PC-3 (cell line): ENCODE measurements around the gene KRTAP4-4. TPM values are rescaled to one million over a fixed set of nuclear protein-coding genes. Genes with fewer than 3 reads are reported as not detected.
"Not testable (repeated sequence)": the region's sequence is repeated elsewhere in the genome, so short reads cannot be mapped to it uniquely, and the experiment has no call there.

Experiments
- ATAC-seq: fragments of 200-7000 bp; cut with Tn5 transposase; 2 replicates; pipeline ENCODE4 v1.9.1; 2020; ENCODE audit warnings: mild to moderate bottlenecking, moderate library complexity
- BruUV-seq: library from RNA; stranded (reverse); fragments of 400-500 nt; replicated peaks from 2 replicates; lab custom pipeline; 2021; lab: Mats Ljungman, UMichigan
- CTCF ChIA-PET: fragments of 300-600 bp; sonication (Branson Sonifier 250); formaldehyde crosslinking; loops from one replicate; lab custom pipeline; 2022; ENCODE audit warnings: antibody characterized with exemption; lab: Charles Lee
- POLR2A ChIA-PET: fragments of 300-600 bp; sonication (Branson Sonifier 250); formaldehyde crosslinking; loops from one replicate; lab custom pipeline; 2022; ENCODE audit warnings: antibody characterized with exemption; ENCODE audit not compliant: unreplicated experiment; lab: Charles Lee
- DNase-seq: peaks from one replicate; pipeline ENCODE4 v3.0.0-alpha.2; 2015
- H2AFZ ChIP-seq: fragments of 300-600 bp; sonication (generic); 2 replicates; pipeline ENCODE4 v1.6.0; 2016; ENCODE audit warnings: antibody characterized with exemption, low read length
- H3F3A ChIP-seq: fragments of 300-600 bp; sonication (generic); one replicate; pipeline ENCODE4 v1.6.0; 2017; ENCODE audit warnings: antibody characterized with exemption, low read length, control low read depth, mild to moderate bottlenecking; ENCODE audit not compliant: unreplicated experiment
- H3K27ac ChIP-seq: fragments of 300-600 bp; sonication (generic); 2 replicates; pipeline ENCODE4 v1.5.1; 2016; ENCODE audit warnings: mild to moderate bottlenecking, low read length
- H3K27me3 ChIP-seq: fragments of 300-600 bp; sonication (generic); 2 replicates; pipeline ENCODE4 v1.6.1; 2016; ENCODE audit warnings: low read length, mixed read lengths
- H3K36me3 ChIP-seq: fragments of 300-600 bp; sonication (generic); 2 replicates; pipeline ENCODE4 v1.6.1; 2016; ENCODE audit warnings: low read depth, mixed run types, low read length, mixed read lengths
- H3K4me1 ChIP-seq: fragments of 300-600 bp; sonication (generic); 2 replicates; pipeline ENCODE4 v1.5.1; 2016; ENCODE audit warnings: low read length; ENCODE audit not compliant: insufficient read depth
- H3K4me2 ChIP-seq: fragments of 300-600 bp; sonication (generic); 2 replicates; pipeline ENCODE4 v1.6.0; 2016; ENCODE audit warnings: low read length
- H3K4me3 ChIP-seq: fragments of 300-600 bp; sonication (generic); 2 replicates; pipeline ENCODE4 v1.5.1; 2016; ENCODE audit warnings: mild to moderate bottlenecking, low read length, mixed read lengths
- H3K79me2 ChIP-seq: fragments of 300-600 bp; sonication (generic); 2 replicates; pipeline ENCODE4 v1.6.1; 2017; ENCODE audit warnings: low read length, mixed read lengths
- H3K9ac ChIP-seq: fragments of 300-600 bp; sonication (generic); 2 replicates; pipeline ENCODE4 v1.6.0; 2016; ENCODE audit warnings: mild to moderate bottlenecking, low read length
- H3K9me2 ChIP-seq: fragments of 300-600 bp; sonication (generic); replicated peaks from 2 replicates; pipeline ENCODE4 v1.6.1; 2016; ENCODE audit warnings: mixed run types, low read length, mixed read lengths
- H3K9me3 ChIP-seq: fragments of 300-600 bp; sonication (generic); 2 replicates; pipeline ENCODE4 v1.6.1; 2016; ENCODE audit warnings: low read length, mixed read lengths
- H4K20me1 ChIP-seq: fragments of 300-600 bp; sonication (generic); 2 replicates; pipeline ENCODE4 v1.6.1; 2016; ENCODE audit warnings: low read length, mixed read lengths
- CTCF ChIP-seq: fragments of 300-600 bp; sonication (generic); conservative IDR thresholded peaks from 2 replicates; pipeline ENCODE4 v1.5.1; 2017; ENCODE audit warnings: antibody characterized with exemption, low read depth, mild to moderate bottlenecking, low read length
- EZH2 ChIP-seq: fragments of 300-600 bp; sonication (generic); IDR thresholded peaks from one replicate; pipeline ENCODE4 v1.6.1; 2017; ENCODE audit warnings: antibody characterized with exemption, mild to moderate bottlenecking, low read length; ENCODE audit not compliant: unreplicated experiment
- EZH2phosphoT487 ChIP-seq: fragments of 300-600 bp; sonication (generic); IDR thresholded peaks from 2 replicates; pipeline ENCODE4 v1.6.1; 2018; ENCODE audit warnings: mild to moderate bottlenecking, antibody characterized with exemption, low read length, borderline replicate concordance
- intact Hi-C: fragments of 100-400 bp; cut with micrococcal nuclease; formaldehyde crosslinking; loops from 2 replicates; pipeline ENCODE4 v1.9.0; 2023
- total RNA-seq: library from RNA; depleted of rRNA; stranded (reverse); fragments of >200 nt; gene quantifications from 2 replicates; pipeline ENCODE4 v1.2.3, GENCODE V29; 2014

Gene KRTAP4-4
- total RNA-seq, 1 experiment from 2014 or later = not detected

- no TSS peak for BruUV-seq
- H3K9ac ChIP-seq = no peak overlapping the region
- H3K4me1 ChIP-seq = no peaks in the 10 kb centered on the region
- no peak overlapping the region for H3K4me3 ChIP-seq
- intact Hi-C loops = no loop called here
- H3K79me2 ChIP-seq = no peaks in the 10 kb centered on the region
- H3K9me3 ChIP-seq = no peaks in the 10 kb centered on the region
- DNase-seq = no peak
- ATAC-seq = no peak
- no peaks in the 10 kb centered on the region for H3F3A ChIP-seq
- no peaks in the 10 kb centered on the region for H4K20me1 ChIP-seq
- H3K27ac ChIP-seq = no peak overlapping the region
- no peaks in the 10 kb centered on the region for H3K36me3 ChIP-seq
- ChIA-PET POLR2A (no interaction called here), CTCF (no interaction called here)
- no peaks in the 10 kb centered on the region for H3K9me2 ChIP-seq
- no peak overlapping the region for H3K4me2 ChIP-seq
- no peak overlapping the region for H2AFZ ChIP-seq
- no peaks in the 10 kb centered on the region for H3K27me3 ChIP-seq
- no peak for TF ChIP-seq EZH2phosphoT487
- no peak for TF ChIP-seq EZH2
- no peak for TF ChIP-seq CTCF
Measured at GRCh38 chr17:41190328-41190727, 29.8 kb upstream of the KRTAP4-4 start.

- H3K9ac ChIP-seq, H2AFZ ChIP-seq, H3K36me3 ChIP-seq, H3K27ac ChIP-seq, H3K4me2 ChIP-seq, H3K9me3 ChIP-seq, intact Hi-C loops, DNase-seq, H3K27me3 ChIP-seq, H3K4me1 ChIP-seq, H3K4me3 ChIP-seq, POLR2A ChIA-PET, H3K79me2 ChIP-seq, H4K20me1 ChIP-seq, H3F3A ChIP-seq, ATAC-seq, BruUV-seq, CTCF ChIA-PET, H3K9me2 ChIP-seq: not testable (repeated sequence)
Measured at GRCh38 chr17:41189837-41190318, 29.3 kb upstream of the KRTAP4-4 start, which contains the start of gene KRTAP9-1. Gene KRTAP9-1, plus strand, starts transcription at chr17:41189887. Its CDS starts 0 bp downstream, at chr17:41189887.

- TF ChIP-seq CTCF (no peak), EZH2phosphoT487 (no peak), EZH2 (no peak)
- no peaks in the 10 kb centered on the region for H3K9me3 ChIP-seq
- DNase-seq (no peak), ATAC-seq (no peak)
- H2AFZ ChIP-seq = no peak overlapping the region
- intact Hi-C loops = no loop called here
- no peaks in the 10 kb centered on the region for H3K4me1 ChIP-seq
- no peaks in the 10 kb centered on the region for H3K9me2 ChIP-seq
- no peaks in the 10 kb centered on the region for H3F3A ChIP-seq
- H3K4me3 ChIP-seq = no peak overlapping the region
- no peaks in the 10 kb centered on the region for H3K27me3 ChIP-seq
- H3K79me2 ChIP-seq = no peaks in the 10 kb centered on the region
- H3K27ac ChIP-seq = no peak overlapping the region
- POLR2A ChIA-PET = no interaction called here
- no peak overlapping the region for H3K4me2 ChIP-seq
- no TSS peak for BruUV-seq
- H3K9ac ChIP-seq = no peak overlapping the region
- CTCF ChIA-PET = no interaction called here
- H4K20me1 ChIP-seq = no peaks in the 10 kb centered on the region
- no peaks in the 10 kb centered on the region for H3K36me3 ChIP-seq
Measured at GRCh38 chr17:41186872-41187271, 26.3 kb upstream of the KRTAP4-4 start.
